Measurements from ENCODE around the gene NCBP3.

DNA sequence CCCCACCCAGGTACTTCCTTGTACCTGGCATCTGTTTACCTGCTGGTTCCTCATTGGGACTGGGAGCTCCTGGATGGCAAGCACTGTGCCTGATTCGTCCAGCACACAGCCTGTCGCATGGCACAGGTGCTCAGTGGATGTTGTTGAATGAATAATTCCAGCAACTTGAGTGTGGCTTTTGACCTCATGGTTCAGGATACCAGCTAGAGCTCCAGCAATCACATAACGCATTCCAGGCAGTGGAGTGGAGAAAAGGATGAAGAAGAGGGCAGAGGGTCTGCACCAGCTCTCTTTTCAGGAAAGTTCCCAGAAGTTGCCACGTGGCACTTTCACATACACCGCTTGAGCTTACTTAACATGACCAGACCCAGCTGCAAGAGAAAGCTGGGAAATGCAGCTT is 48.1 kb upstream of the NCBP3 start:
- TF ChIP-seq POLR2A (IDR thresholded peaks at IDR 0.05), result no peak
- TF ChIP-seq, protein P1, sequence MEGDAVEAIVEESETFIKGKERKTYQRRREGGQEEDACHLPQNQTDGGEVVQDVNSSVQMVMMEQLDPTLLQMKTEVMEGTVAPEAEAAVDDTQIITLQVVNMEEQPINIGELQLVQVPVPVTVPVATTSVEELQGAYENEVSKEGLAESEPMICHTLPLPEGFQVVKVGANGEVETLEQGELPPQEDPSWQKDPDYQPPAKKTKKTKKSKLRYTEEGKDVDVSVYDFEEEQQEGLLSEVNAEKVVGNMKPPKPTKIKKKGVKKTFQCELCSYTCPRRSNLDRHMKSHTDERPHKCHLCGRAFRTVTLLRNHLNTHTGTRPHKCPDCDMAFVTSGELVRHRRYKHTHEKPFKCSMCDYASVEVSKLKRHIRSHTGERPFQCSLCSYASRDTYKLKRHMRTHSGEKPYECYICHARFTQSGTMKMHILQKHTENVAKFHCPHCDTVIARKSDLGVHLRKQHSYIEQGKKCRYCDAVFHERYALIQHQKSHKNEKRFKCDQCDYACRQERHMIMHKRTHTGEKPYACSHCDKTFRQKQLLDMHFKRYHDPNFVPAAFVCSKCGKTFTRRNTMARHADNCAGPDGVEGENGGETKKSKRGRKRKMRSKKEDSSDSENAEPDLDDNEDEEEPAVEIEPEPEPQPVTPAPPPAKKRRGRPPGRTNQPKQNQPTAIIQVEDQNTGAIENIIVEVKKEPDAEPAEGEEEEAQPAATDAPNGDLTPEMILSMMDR (IDR thresholded peaks at IDR 0.05), result no peak

Measured in body of pancreas (tissue), 4 donors.